Measurements from ENCODE around the gene VPS16. TPM values are rescaled to one million over a fixed set of nuclear protein-coding genes. Genes with fewer than 3 reads are reported as not detected.

Gene VPS16
- total and polyA plus RNA-seq, 12 donors, result 13.0 to 44.7 (median 20.6) TPM

DNA sequence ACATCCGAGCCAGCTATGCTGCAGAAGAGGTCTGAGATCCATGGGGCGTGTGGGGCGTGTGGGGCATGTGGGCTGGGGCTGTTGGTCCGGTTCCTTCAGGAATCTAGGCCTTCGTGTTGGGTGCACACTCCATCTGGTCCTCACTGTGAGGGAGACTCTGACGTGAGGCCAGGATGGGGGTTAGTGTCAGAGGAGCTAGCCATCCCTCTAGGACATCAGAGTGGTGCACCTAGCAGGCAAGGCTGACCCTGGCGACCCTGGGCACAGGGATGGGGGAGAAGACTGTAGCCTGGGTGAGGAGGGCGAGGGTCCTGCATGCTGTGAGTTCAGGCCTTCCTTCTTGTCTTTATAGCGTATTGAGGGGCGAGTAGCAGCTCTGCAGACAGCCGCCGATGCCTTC lies 24.1 kb downstream of the VPS16 start:
- Histone ChIP-seq H3K4me3 (no peak overlapping the region), H3K4me1 (peaks cover 0 to 15% (median 0%) of the 10 kb centered on the region in 9 donors), H3K27ac (no peak overlapping the region), H3K9me3 (no peaks in the 10 kb centered on the region), H3K27me3 (no peaks in the 10 kb centered on the region), H3K36me3 (peaks cover 0 to 75% (median 31%) of the 10 kb centered on the region in 9 donors)
- ATAC-seq, result no peak
- intact Hi-C loops (cut with DNase I), result loop anchor here in 2 of 10 donors (10.0 kb wide), 2 partner anchors 130 to 150 kb away; no protein-coding TSS in a partner anchor
- no peak for DNase-seq
- TF ChIP-seq, protein P1, sequence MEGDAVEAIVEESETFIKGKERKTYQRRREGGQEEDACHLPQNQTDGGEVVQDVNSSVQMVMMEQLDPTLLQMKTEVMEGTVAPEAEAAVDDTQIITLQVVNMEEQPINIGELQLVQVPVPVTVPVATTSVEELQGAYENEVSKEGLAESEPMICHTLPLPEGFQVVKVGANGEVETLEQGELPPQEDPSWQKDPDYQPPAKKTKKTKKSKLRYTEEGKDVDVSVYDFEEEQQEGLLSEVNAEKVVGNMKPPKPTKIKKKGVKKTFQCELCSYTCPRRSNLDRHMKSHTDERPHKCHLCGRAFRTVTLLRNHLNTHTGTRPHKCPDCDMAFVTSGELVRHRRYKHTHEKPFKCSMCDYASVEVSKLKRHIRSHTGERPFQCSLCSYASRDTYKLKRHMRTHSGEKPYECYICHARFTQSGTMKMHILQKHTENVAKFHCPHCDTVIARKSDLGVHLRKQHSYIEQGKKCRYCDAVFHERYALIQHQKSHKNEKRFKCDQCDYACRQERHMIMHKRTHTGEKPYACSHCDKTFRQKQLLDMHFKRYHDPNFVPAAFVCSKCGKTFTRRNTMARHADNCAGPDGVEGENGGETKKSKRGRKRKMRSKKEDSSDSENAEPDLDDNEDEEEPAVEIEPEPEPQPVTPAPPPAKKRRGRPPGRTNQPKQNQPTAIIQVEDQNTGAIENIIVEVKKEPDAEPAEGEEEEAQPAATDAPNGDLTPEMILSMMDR (IDR thresholded peaks at IDR 0.05), result no peak
- WGBS, 2 donors, result 95 to 98% methylated on average over 12 of the region's 12 CpGs

GRCh38 chr20:2865101-2865500 lies 24.6 kb downstream of the VPS16 start:
- Histone ChIP-seq H3K27ac (peak overlapping the region in 1 of 10 donors; percentile 36), H3K4me3 (no peak overlapping the region), H3K9me3 (no peaks in the 10 kb centered on the region), H3K4me1 (peaks cover 0 to 19% (median 0%) of the 10 kb centered on the region in 9 donors), H3K36me3 (peaks cover 0 to 71% (median 31%) of the 10 kb centered on the region in 9 donors), H3K27me3 (no peaks in the 10 kb centered on the region)
- ATAC-seq (no peak), DNase-seq (no peak)
- TF ChIP-seq, protein P1 (IDR thresholded peaks at IDR 0.05), result no peak
- 95 to 99% methylated on average over 10 of the region's 10 CpGs for WGBS, 2 donors
- intact Hi-C loops (cut with DNase I), result loop anchor here in 2 of 10 donors (10.0 kb wide), 2 partner anchors 130 to 150 kb away; no protein-coding TSS in a partner anchor

DNA sequence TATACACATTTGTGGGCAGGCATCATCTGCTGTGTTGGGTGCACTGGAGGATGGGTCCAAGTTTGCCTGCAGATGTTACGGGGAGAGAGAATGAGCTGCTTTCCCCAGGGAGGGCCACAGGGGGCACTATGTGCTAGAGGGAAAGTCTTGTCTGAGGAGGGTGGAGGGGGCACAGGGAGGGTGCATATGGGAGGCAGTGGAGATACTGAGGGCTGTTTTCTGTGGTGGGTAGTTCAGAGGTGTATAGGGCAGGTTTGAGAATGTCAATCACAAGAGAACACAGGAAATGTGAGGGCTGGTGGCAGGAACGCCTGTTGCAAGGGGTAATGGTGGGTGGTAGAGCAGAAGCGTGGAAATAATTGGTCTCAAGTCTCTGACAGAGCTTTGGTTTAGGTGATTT lies 25.1 kb downstream of the VPS16 start:
- TF ChIP-seq, protein P1 (IDR thresholded peaks at IDR 0.05), result no peak
- Histone ChIP-seq H3K4me3 (no peak overlapping the region), H3K9me3 (no peaks in the 10 kb centered on the region), H3K27ac (no peak overlapping the region), H3K36me3 (peaks cover 0 to 66% (median 29%) of the 10 kb centered on the region in 9 donors), H3K27me3 (no peaks in the 10 kb centered on the region), H3K4me1 (peaks cover 0 to 24% (median 2%) of the 10 kb centered on the region in 9 donors)
- DNase-seq (no peak), ATAC-seq (no peak)
- intact Hi-C loops (cut with DNase I), result loop anchor here in 2 of 10 donors (10.0 kb wide), 2 partner anchors 129 to 149 kb away; no protein-coding TSS in a partner anchor
- 97 to 98% methylated on average over 3 of the region's 3 CpGs for WGBS, 2 donors

DNA sequence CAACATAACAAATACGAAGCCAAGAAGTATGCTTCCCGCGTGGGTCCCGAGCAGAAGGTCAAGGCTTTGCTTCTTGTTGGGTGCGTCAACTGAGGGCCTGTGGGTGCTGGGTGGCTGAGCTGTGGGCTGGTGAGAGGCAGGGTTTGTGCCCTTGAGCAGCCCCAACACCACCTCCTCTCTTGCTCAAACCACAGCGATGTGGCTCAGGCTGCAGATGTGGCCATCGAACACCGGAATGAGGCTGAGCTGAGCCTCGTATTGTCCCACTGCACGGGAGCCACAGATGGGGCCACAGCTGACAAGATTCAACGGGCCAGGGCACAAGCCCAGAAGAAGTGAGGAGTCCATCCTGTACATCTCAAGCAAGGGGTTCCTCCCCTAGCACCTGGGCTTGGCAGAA lies 25.7 kb downstream of the VPS16 start:
- no peak for ATAC-seq
- Histone ChIP-seq H3K27ac (no peak overlapping the region), H3K4me3 (no peak overlapping the region), H3K27me3 (no peaks in the 10 kb centered on the region), H3K36me3 (peaks cover 0 to 60% (median 23%) of the 10 kb centered on the region in 9 donors), H3K9me3 (no peaks in the 10 kb centered on the region), H3K4me1 (peaks cover 0 to 30% (median 8%) of the 10 kb centered on the region in 9 donors)
- intact Hi-C loops (cut with DNase I), result loop anchor here in 2 of 10 donors (10.0 kb wide), 2 partner anchors 129 to 149 kb away; no protein-coding TSS in a partner anchor
- 96 to 98% methylated on average over 11 of the region's 11 CpGs for WGBS, 2 donors
- DNase-seq, result no peak
- TF ChIP-seq, protein P1 (IDR thresholded peaks at IDR 0.05), result no peak

All from heart right ventricle (tissue), 16 donors.